HG02571 (cell line): ENCODE measurements around the gene TPP2.
A peak's percentile ranks its signal among the peaks of the same experiment; 100 is the strongest.

Source experiments
- ATAC-seq: cut with Tn5 transposase; IDR thresholded peaks from one replicate; pipeline ENCODE4 v1.9.1; 2021; ENCODE audit warnings: mild to moderate bottlenecking, moderate library complexity; ENCODE audit not compliant: unreplicated experiment

TPP2 gene

GRCh38 chr13:102596147-102597028, at the start of gene TPP2:
Gene TPP2 (plus strand): TSS chr13:102596986. CDS start chr13:102597039, 53 bp downstream.
- peak; percentile 81 for ATAC-seq

- no peak for ATAC-seq
These were observed 48.0 kb upstream of the TPP2 start for GRCh38 chr13:102548811-102549210.

- ATAC-seq: no peak
These were observed 46.3 kb upstream of the TPP2 start for GRCh38 chr13:102550507-102550906.

GRCh38 chr13:102555914-102556553, 40.8 kb upstream of the TPP2 start:
- no peak for ATAC-seq

GRCh38 chr13:102556806-102557205, 40.0 kb upstream of the TPP2 start:
- no peak for ATAC-seq

- ATAC-seq: no peak
These were observed 38.8 kb upstream of the TPP2 start for GRCh38 chr13:102558029-102558428.

- no peak for ATAC-seq
These were observed 34.9 kb upstream of the TPP2 start for GRCh38 chr13:102561933-102562332.

GRCh38 chr13:102563267-102563666, 33.5 kb upstream of the TPP2 start:
- no peak for ATAC-seq

- no peak for ATAC-seq
These were observed 32.2 kb upstream of the TPP2 start for GRCh38 chr13:102564564-102564963.

- ATAC-seq: no peak
These were observed 30.3 kb upstream of the TPP2 start for GRCh38 chr13:102566513-102566912.

GRCh38 chr13:102567857-102568256, 28.9 kb upstream of the TPP2 start:
- no peak for ATAC-seq

- no peak for ATAC-seq
These were observed 27.3 kb upstream of the TPP2 start for GRCh38 chr13:102569488-102569887.

GRCh38 chr13:102571075-102571474, 25.7 kb upstream of the TPP2 start:
- ATAC-seq: no peak

GRCh38 chr13:102572323-102572722, 24.5 kb upstream of the TPP2 start:
- no peak for ATAC-seq

- ATAC-seq: peak; percentile 51
These were observed 16.1 kb upstream of the TPP2 start for GRCh38 chr13:102580552-102581169.

GRCh38 chr13:102582256-102582655, 14.5 kb upstream of the TPP2 start:
- ATAC-seq: no peak

GRCh38 chr13:102584434-102584833, 12.4 kb upstream of the TPP2 start:
- ATAC-seq: peak; percentile 59

- ATAC-seq: no peak
These were observed 10.2 kb upstream of the TPP2 start for GRCh38 chr13:102586615-102587014.

GRCh38 chr13:102587916-102588315, 8.9 kb upstream of the TPP2 start:
- ATAC-seq: no peak

- ATAC-seq: no peak
These were observed 7.4 kb upstream of the TPP2 start for GRCh38 chr13:102589301-102589822.

- ATAC-seq: peak; percentile 40
These were observed 4.6 kb upstream of the TPP2 start for GRCh38 chr13:102591988-102592781.
